Thymus (tissue), 11 donors: ENCODE measurements around the gene ADD1. TPM values are rescaled to one million over a fixed set of nuclear protein-coding genes. Genes with fewer than 3 reads are reported as not detected.
A peak's percentile ranks its signal among the peaks of the same experiment; 100 is the strongest.

ENCODE experiments used
- DNase-seq, 9 donors: peaks; one replicate each; pipeline ENCODE4 v3.0.0-alpha.2; 2013; ENCODE audit warnings: low spot score in 9 of 9, low read depth in 6 of 9, missing footprints in 1 of 9
- H3K27ac ChIP-seq, 2 donors: one replicate each; pipeline ENCODE4 v1.5.1; 2013; ENCODE audit warnings: control low read depth in 1 of 2, low read depth in 1 of 2, low read length in 1 of 2, mild to moderate bottlenecking in 1 of 2, moderate library complexity in 1 of 2
- H3K27me3 ChIP-seq, 2 donors: one replicate each; pipeline ENCODE4 v1.5.1; 2013; ENCODE audit warnings: low read length in 1 of 2; ENCODE audit not compliant: control insufficient read depth in 2 of 2, insufficient read depth in 1 of 2
- H3K36me3 ChIP-seq, 2 donors: one replicate each; pipeline ENCODE4 v1.5.1; 2013; ENCODE audit warnings: low read length in 1 of 2, mild to moderate bottlenecking in 1 of 2, moderate library complexity in 1 of 2; ENCODE audit not compliant: control insufficient read depth in 2 of 2, insufficient read depth in 2 of 2
- H3K4me1 ChIP-seq, 2 donors: one replicate each; pipeline ENCODE4 v1.5.1; 2013; ENCODE audit warnings: low read length in 2 of 2; ENCODE audit not compliant: control insufficient read depth in 2 of 2, insufficient read depth in 2 of 2
- H3K4me3 ChIP-seq, 2 donors: one replicate each; pipeline ENCODE4 v1.5.1; 2013; ENCODE audit warnings: low read length in 2 of 2, control low read depth in 1 of 2, mild to moderate bottlenecking in 1 of 2
- H3K9me3 ChIP-seq, 2 donors: one replicate each; pipeline ENCODE4 v1.5.1; 2013; ENCODE audit warnings: low read length in 1 of 2, mild to moderate bottlenecking in 1 of 2; ENCODE audit not compliant: control insufficient read depth in 2 of 2, insufficient read depth in 1 of 2
- WGBS: extraction: QIAGEN DNeasy Blood & Tissue Kit; methylation state at CpG from one replicate; pipeline ENCODE4 v1.1.7; 2013; 5-methylcytosine and 5-hydroxymethylcytosine counted together
- polyA plus RNA-seq: library from polyadenylated mRNA; stranded (reverse); fragments of 200-250 nt; gene quantifications from one replicate; pipeline ENCODE4 v1.2.3, GENCODE V29; 2013
- total RNA-seq: library from RNA; stranded (reverse); fragments of 120-200 nt; gene quantifications from one replicate; pipeline ENCODE4 v1.2.4, GENCODE V29; 2013
- donor health status: healthy.

The ADD1 gene
- total and polyA plus RNA-seq, 2 donors: 103 to 247 TPM

DNA sequence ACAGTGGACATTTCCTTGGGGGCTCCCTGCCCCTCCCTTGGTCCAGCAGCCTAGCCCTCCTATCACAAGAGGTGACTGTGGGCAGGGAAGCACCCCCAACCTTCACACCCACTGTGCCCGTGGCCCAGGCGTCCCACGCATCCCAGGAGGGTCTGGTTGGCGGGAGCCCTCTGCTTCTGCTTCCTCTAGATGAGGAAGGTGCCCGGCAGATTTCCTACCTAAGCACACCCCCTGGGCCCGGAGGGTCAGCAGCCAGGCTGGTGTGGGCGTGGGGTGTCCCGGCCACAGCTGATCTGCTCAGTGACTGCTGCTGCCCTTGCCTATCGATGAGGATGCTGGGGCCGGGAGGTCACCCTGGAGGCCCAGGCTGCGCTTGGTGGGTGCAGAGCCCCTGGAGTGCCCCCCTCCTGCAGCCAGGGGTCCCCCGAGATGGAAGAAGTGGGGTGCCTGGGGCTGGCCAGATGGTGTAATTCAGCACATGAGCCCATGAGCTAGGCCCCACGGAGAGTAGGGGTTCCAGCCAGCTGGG, 38.6 kb upstream of the ADD1 start:
- no peak for DNase-seq
- WGBS: 94% methylated on average over 13 of the region's 13 CpGs

DNA sequence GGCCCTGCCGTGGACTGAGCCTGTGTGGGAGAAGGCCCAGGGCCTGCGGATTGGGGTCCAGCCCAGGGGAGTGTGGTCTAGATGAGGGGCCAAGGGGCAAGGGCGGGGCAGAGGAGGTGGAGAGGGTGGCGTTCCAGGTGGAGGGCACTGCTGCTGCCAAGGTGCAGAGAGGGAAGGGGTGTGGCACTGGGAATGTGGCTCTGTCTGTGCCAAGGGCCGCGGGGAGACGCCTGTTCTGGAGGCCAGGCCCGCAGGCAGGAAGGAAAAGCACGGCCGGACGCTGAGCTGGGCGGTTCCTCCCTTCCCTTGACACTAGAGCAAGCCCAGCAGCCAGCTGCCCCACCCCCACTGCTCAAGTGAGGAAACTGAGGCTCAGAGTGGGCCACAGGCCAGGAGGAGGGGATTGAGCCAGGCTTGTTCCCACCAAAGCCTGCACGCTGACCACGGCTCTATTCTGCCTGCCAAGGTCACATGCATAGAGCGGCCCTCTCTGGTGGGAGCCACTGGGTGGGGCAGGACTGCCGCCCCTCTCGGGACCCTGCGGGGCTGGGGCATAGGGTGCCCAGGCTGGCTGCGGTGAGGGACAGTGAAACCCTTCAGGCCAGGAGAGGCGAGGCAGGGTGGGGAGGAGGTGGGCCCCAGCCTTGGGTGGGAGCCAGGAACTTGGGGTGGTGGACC, 37.8 kb upstream of the ADD1 start:
- DNase-seq: no peak
- Histone ChIP-seq H3K27me3 (no peaks in the 10 kb centered on the region), H3K27ac (no peak overlapping the region), H3K4me3 (no peak overlapping the region), H3K4me1 (peaks cover 8 to 37% of the 10 kb centered on the region in 2 donors), H3K9me3 (no peaks in the 10 kb centered on the region), H3K36me3 (peaks cover 0 to 4% of the 10 kb centered on the region in 2 donors)
- WGBS: 92% methylated on average over 20 of the region's 20 CpGs

More for the DNA sequence above, 38.6 kb upstream of the ADD1 start:
- peaks cover 15 to 39% of the 10 kb centered on the region in 2 donors for H3K4me1 ChIP-seq
- peaks cover 0 to 4% of the 10 kb centered on the region in 2 donors for H3K36me3 ChIP-seq
- H3K27me3 ChIP-seq: no peaks in the 10 kb centered on the region
- H3K4me3 ChIP-seq: no peak overlapping the region
- no peaks in the 10 kb centered on the region for H3K9me3 ChIP-seq
- H3K27ac ChIP-seq: no peak overlapping the region

- Histone ChIP-seq H3K4me3 (no peak overlapping the region), H3K36me3 (peaks cover 0 to 4% of the 10 kb centered on the region in 2 donors), H3K27me3 (no peaks in the 10 kb centered on the region), H3K27ac (no peak overlapping the region), H3K9me3 (no peaks in the 10 kb centered on the region), H3K4me1 (peaks cover 3 to 37% of the 10 kb centered on the region in 2 donors)
- no peak for DNase-seq
- WGBS: 86% methylated on average over 28 of the region's 28 CpGs
Measured at GRCh38 chr4:2806390-2807355, 37.0 kb upstream of the ADD1 start.

DNA sequence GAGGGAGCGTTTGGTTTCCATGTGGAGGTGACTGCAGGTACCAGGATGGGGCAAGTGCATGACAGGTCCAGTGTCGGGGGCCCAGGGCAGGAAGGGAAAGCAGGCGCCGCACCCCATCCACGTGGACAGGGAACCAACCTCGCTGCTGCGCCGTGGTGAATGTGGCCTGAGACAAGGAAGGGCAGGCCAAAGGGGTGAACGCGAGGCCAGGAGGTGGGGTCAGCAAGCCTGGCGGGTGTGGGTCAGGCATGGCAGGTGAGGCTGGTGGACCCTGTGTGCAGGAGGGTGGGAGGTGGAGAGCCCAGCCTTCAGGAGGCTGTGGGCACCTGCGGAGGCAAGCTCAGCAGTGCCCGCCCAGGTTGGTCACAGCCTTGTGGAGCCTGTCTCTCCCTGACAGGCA, 36.1 kb upstream of the ADD1 start:
- Histone ChIP-seq H3K4me1 (peaks cover 12 to 43% of the 10 kb centered on the region in 2 donors), H3K36me3 (peaks cover 0 to 4% of the 10 kb centered on the region in 2 donors), H3K27me3 (no peaks in the 10 kb centered on the region), H3K9me3 (no peaks in the 10 kb centered on the region), H3K27ac (no peak overlapping the region), H3K4me3 (no peak overlapping the region)
- WGBS: 97% methylated on average over 13 of the region's 13 CpGs
- no peak for DNase-seq

DNA sequence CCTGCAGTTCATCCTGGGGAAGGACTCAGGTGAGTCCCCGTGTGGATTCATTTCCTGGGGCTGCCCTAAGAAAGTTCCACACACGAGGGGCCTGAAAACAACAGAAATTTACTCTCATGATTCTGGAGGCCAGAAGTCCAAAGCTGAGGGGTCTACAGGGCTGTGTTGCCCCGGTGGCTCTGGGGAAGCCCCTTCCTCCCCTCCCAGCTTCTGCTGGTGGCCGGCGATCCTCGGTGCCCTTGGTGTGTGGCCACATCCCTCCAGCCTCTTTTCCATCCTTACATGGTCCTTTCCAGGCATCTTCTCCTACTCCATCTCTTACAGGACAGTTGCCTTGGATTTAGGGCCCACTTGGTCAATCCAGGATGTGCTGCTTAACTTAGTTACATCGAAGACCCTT, 35.6 kb upstream of the ADD1 start:
- no peak for DNase-seq
- Histone ChIP-seq H3K4me1 (peaks cover 16 to 47% of the 10 kb centered on the region in 2 donors), H3K36me3 (peaks cover 0 to 4% of the 10 kb centered on the region in 2 donors), H3K9me3 (no peaks in the 10 kb centered on the region), H3K4me3 (no peak overlapping the region), H3K27me3 (no peaks in the 10 kb centered on the region), H3K27ac (no peak overlapping the region)
- WGBS: 96% methylated on average over 7 of the region's 7 CpGs

DNA sequence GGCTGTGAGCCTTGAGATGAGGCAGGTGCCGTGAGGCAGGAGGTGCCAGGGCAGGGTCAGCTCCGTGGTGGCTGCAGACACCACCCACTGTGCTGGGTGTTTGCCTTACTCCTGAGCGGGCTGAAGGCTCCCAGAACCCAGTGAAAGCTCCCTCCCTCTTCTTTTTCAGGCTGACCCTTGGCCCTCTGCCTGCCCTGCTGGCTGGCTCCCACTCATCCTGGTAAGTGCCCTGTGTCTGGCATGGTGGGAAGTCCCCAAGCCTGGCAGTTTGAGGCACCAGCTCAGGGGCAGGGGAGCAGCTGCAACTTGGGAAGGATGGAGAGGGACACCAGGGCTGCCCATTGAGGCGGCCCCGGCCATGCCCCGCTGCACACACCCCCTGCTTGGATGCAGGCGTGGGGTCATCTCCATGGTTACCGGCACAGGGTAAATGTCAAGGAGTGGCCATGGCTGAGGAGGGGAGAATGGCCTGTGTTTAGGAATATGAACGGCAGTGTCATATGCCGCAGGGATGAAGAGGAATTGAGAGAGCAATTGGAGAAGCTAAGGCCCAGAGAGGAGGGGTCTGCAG, 33.9 kb upstream of the ADD1 start:
- Histone ChIP-seq H3K9me3 (peaks cover 0 to 3% of the 10 kb centered on the region in 2 donors), H3K27me3 (no peaks in the 10 kb centered on the region), H3K27ac (no peak overlapping the region), H3K4me3 (no peak overlapping the region), H3K4me1 (peaks cover 23 to 64% of the 10 kb centered on the region in 2 donors), H3K36me3 (peaks cover 0 to 7% of the 10 kb centered on the region in 2 donors)
- DNase-seq: no peak
- WGBS: 93% methylated on average over 10 of the region's 10 CpGs

DNA sequence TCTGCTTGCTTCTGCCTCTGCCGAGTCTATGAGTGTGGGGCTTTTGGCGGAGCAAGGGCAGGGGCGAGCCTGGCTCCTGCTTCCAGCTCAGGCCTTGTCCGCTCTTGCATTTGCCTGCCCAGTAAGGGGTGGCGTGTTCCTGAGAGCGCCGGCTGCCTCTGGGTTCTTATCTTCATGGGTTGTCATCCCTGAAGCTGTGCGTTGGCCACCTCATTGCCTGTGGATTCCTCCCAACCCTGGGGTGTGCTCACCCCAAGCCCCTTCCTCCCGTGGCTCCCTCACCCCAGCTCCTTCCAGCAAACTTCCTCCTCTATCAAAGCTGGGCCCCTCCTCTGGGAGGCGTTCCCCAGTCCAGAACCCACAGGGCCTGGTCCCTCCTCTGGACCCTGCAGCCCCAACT, 33.3 kb upstream of the ADD1 start:
- Histone ChIP-seq H3K36me3 (peaks cover 0 to 8% of the 10 kb centered on the region in 2 donors), H3K27me3 (no peaks in the 10 kb centered on the region), H3K4me3 (no peak overlapping the region), H3K4me1 (peaks cover 23 to 69% of the 10 kb centered on the region in 2 donors), H3K27ac (no peak overlapping the region), H3K9me3 (peaks cover 0 to 3% of the 10 kb centered on the region in 2 donors)
- 79% methylated on average over 10 of the region's 10 CpGs for WGBS
- no peak for DNase-seq

GRCh38 chr4:2811830-2812611, 31.6 kb upstream of the ADD1 start:
- H3K4me1 ChIP-seq: peaks cover 22 to 61% of the 10 kb centered on the region in 2 donors
- H3K27ac ChIP-seq: peak overlapping the region; percentile 79 to 96
- peaks cover 2 to 4% of the 10 kb centered on the region in 2 donors for H3K36me3 ChIP-seq
- 9% methylated on average over 21 of the region's 21 CpGs for WGBS
- peaks cover 0 to under 1% of the 10 kb centered on the region in 2 donors for H3K27me3 ChIP-seq
- peak overlapping the region; percentile 49 to 51 for H3K4me3 ChIP-seq
- H3K9me3 ChIP-seq: peaks cover 0 to 3% of the 10 kb centered on the region in 2 donors
- DNase-seq: peak in 3 of 9 donors; percentile 63 to 75 (median 66)
